ENCODE results near the gene MGP. TPM values are rescaled to one million over a fixed set of nuclear protein-coding genes. Genes with fewer than 3 reads are reported as not detected.
A peak's percentile ranks its signal among the peaks of the same experiment; 100 is the strongest.

MGP gene
- total RNA-seq, 3 donors from 2014 or later = 42.9 to 655 (median 121) TPM

DNA sequence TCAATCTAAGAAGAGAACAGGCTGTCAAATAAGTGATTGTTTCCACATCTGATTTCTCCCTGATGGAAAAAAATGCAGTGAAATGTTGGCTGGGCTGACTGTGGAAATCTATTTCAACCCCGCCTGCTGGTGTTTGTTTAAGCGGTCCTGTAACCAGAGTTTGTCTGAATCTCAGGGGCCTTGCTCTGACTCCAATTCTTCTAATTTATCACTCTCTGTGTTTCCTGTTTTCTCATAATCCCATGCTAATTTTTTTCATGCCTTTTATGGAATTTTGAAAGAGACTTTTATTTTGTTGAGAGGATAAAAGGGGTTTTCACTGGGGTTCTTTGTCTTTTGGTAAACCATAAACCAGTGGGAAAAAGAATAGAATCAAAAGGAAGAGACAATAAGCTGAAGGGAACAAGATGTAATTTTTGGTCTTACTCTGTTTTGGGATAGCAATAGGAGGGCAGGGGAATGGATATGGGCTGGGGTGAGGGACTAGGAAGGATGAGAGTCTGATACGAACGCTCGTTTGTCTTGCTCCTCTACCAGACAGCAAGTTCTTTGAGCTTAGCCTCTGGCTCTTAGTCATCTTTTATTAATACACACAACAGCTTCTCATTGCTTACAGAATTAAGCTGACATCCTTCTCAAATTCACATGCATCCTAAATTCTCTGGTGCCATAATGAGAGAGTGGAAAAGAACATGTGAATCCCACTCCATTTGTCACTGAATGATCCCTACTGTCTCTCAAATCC is 8.0 kb upstream of the MGP start:
- intact Hi-C loops (cut with DNase I, micrococcal nuclease) = no loop called here
- Histone ChIP-seq H3K36me3 (ENCODE audit: low read depth) (no peaks in the 10 kb centered on the region), H3K4me1 (ENCODE audit: low read depth) (no peaks in the 10 kb centered on the region), H3K9me3 (no peaks in the 10 kb centered on the region), H3K4me3 (no peak overlapping the region)
- no peak for ATAC-seq
- TF ChIP-seq, protein P1, sequence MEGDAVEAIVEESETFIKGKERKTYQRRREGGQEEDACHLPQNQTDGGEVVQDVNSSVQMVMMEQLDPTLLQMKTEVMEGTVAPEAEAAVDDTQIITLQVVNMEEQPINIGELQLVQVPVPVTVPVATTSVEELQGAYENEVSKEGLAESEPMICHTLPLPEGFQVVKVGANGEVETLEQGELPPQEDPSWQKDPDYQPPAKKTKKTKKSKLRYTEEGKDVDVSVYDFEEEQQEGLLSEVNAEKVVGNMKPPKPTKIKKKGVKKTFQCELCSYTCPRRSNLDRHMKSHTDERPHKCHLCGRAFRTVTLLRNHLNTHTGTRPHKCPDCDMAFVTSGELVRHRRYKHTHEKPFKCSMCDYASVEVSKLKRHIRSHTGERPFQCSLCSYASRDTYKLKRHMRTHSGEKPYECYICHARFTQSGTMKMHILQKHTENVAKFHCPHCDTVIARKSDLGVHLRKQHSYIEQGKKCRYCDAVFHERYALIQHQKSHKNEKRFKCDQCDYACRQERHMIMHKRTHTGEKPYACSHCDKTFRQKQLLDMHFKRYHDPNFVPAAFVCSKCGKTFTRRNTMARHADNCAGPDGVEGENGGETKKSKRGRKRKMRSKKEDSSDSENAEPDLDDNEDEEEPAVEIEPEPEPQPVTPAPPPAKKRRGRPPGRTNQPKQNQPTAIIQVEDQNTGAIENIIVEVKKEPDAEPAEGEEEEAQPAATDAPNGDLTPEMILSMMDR (IDR thresholded peaks at IDR 0.05) = no peak
- no peak for DNase-seq

DNA sequence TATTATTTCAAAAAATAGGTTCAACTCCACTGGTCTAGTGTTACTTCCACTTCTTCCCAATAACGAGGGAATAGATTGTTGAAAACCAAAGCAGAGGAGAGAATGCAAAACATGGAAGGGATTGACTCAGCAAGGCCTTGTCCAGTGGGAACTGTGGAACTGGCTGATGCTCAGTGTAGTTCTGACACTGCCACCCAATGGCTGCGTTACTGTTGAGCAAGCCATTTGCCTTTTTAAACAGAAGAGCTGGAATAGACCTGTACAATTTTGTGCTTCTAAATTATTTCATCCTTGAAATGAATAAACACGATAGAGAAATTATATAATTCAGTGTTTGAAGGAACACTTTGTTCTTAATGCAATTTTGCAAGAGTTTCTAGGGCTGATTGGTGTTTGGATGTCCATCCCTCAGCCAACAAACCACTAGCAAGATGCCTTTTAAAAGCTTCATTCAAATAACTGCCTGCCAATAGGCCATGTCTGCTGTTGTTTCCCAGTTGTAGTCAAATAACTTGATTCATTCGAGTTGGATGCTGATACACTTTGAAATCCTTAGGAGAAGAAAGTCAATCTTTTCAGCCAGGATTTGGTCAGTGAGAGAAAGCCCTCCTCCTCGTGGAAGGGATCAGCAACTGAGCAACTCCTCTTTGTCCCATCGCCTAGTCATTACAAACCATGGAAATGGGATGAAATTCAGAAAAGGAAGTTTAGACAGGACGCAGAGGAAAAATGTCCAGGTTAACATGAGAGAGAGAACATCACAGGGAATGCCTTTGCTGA is 7.3 kb upstream of the MGP start:
- Histone ChIP-seq H3K36me3 (ENCODE audit: low read depth) (no peaks in the 10 kb centered on the region), H3K4me1 (ENCODE audit: low read depth) (no peaks in the 10 kb centered on the region), H3K4me3 (no peak overlapping the region), H3K9me3 (no peaks in the 10 kb centered on the region)
- DNase-seq (no peak), ATAC-seq (no peak)
- TF ChIP-seq, protein P1 (IDR thresholded peaks at IDR 0.05) = no peak
- intact Hi-C loops (cut with DNase I, micrococcal nuclease) = no loop called here

DNA sequence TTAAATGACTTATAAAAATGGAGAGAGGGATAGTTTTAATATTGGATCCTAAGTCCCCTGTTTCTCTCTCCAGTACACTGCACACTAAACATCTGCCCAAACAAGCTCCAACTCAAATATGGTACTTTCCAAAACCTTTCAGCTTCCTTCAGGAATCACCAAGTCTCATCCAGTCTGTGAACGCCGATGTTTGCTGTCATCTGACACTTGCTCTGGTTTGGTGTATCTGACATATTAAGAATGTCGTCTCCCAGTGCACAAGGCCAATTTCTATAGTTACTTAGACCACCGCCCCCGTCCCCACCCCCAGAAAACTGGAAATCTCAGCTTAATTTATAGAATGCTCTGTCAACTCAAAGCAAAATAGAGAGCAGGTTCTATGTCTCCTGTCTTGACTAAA is 5.0 kb upstream of the MGP start:
- H3K4me3 ChIP-seq = no peak overlapping the region
- intact Hi-C loops (cut with DNase I, micrococcal nuclease) = no loop called here
- TF ChIP-seq, protein P1 (IDR thresholded peaks at IDR 0.05) = no peak
- DNase-seq (no peak), ATAC-seq (no peak)
- no peaks in the 10 kb centered on the region for H3K4me1 ChIP-seq (ENCODE audit: low read depth)
- no peaks in the 10 kb centered on the region for H3K9me3 ChIP-seq
- H3K36me3 ChIP-seq (ENCODE audit: low read depth) = no peaks in the 10 kb centered on the region

DNA sequence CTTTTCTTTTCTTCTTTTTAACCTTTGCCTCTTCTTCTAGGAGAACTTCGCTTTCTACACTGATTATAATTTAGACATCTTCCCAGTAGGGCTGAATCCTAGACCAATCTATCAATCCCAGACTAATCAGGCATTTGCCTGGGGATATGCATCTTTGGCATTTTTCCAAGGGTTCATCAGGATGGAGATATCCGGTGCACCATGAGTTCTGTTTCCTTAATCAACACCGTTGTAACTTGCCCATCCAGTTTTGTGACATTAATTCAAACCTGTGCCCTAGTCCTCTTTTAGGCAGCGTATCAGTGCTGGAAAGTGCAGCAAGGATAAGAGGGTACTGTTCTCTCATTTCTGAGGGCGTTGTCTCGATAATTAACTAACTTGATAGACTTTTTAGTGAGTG is 617 bp upstream of the MGP start:
- no peaks in the 10 kb centered on the region for H3K4me1 ChIP-seq (ENCODE audit: low read depth)
- H3K9me3 ChIP-seq = no peaks in the 10 kb centered on the region
- DNase-seq = no peak
- TF ChIP-seq, protein P1 (IDR thresholded peaks at IDR 0.05) = no peak
- no peak overlapping the region for H3K4me3 ChIP-seq
- no peaks in the 10 kb centered on the region for H3K36me3 ChIP-seq (ENCODE audit: low read depth)
- intact Hi-C loops (cut with DNase I, micrococcal nuclease) = no loop called here
- no peak for ATAC-seq

DNA sequence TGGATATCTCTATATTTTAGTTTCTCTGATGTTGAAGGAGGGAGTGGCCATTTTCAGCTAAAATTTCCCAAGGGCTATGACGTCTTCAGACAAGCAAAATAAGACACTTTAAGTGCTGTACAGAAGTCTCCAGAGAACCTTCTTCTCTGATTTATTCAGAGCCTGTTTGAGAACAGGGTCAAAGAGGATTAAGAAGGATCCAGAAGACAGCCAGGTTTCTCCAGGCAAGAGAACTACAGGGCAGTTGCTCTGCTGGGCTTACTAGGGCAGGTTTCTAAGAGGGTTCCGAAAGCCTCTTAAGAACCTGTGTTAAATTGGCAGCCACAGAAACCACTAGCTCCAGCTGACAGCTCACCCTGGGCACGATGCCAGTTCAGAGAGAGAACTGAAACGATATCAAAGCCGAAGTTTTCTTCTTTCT is 1.2 kb downstream of the MGP start:
- no peaks in the 10 kb centered on the region for H3K4me1 ChIP-seq (ENCODE audit: low read depth)
- DNase-seq (peak; percentile 58 to 78 (median 66)), ATAC-seq (peak; percentile 81)
- no peaks in the 10 kb centered on the region for H3K9me3 ChIP-seq
- intact Hi-C loops (cut with DNase I, micrococcal nuclease) = no loop called here
- H3K4me3 ChIP-seq = no peak overlapping the region
- TF ChIP-seq, protein P1 (IDR thresholded peaks at IDR 0.05) = no peak
- H3K36me3 ChIP-seq (ENCODE audit: low read depth) = no peaks in the 10 kb centered on the region
